Activated CD4-positive, alpha-beta T cell treated with anti-CD3 and anti-CD28 coated beads, Interleukin-2, amount 50 U/mL, for 4 hours (primary cell): ENCODE results near the gene MEA1.
"Not testable (repeated sequence)": the region's sequence is repeated elsewhere in the genome, so short reads cannot be mapped to it uniquely, and the experiment has no call there.

Experiments used
- DNase-seq, 2 experiments: peaks; one replicate each; pipeline ENCODE4 v3.0.0-alpha.2; 2020

Gene MEA1

DNA sequence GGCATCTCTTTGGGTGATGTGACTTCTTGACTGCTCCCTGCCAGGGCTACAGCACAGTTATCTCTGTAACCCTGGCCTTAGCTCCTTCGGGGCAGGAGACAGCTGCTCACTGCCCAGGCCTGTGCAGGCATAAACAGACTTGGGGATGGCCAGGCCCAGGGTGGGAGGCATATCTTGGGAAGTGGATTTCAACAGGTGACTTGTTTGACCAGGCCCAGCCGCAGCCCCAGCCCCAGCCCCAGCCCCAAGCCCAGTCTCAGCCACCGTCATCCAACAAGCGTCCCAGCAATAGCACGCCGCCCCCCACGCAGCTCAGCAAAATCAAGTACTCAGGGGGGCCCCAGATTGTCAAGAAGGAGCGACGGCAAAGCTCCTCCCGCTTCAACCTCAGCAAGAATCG, 7.5 kb downstream of the MEA1 start:
- no peak for DNase-seq

DNA sequence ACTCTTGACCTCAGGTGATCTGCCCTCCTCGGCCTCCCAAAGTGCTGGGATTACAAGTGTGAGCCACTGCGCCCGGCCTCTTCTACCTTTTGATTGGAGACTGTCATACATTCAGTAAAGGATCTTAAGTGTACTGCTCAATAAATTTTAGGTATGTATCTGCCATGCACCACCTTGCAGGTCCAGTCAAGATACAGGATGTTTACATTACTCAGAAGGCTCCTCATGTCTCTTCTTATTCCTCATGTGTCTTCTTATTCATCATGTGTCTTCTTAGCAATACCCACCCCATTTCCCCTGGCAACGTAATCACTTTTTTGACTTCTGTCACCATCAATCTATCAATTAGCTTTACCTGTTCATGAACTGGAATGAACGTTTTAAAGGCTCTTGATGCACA, 7.9 kb downstream of the MEA1 start:
- DNase-seq: no peak

DNA sequence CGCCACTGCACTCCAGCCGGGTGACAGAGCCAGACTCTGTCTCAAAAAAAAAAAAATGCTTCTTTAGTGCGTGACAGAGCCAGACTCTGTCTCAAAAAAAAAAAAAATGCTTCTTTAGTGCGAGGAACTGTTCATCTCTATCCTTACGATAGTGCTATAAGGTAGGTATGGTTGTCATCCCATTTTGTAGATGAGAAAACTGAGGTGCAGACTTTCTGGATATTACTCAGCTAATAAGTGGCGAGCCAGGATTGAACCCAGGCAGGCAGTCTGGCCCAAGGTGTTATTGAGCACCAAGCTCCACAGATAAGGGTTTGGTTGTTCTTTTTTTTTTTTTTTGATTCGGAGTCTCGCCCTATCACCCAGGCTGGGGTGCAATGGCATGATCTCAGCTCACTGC, 11.9 kb downstream of the MEA1 start:
- no peak for DNase-seq

GRCh38 chr6:42998205-42998604, 15.5 kb downstream of the MEA1 start:
- DNase-seq: not testable (repeated sequence)

GRCh38 chr6:42996513-42996912, 17.2 kb downstream of the MEA1 start:
- DNase-seq: no peak

- DNase-seq: no peak
Measured at GRCh38 chr6:42993445-42993844, 20.3 kb downstream of the MEA1 start.

GRCh38 chr6:42989923-42990322, 23.8 kb downstream of the MEA1 start:
- DNase-seq: no peak

GRCh38 chr6:42988486-42989020, 25.2 kb downstream of the MEA1 start:
- DNase-seq: no peak

DNA sequence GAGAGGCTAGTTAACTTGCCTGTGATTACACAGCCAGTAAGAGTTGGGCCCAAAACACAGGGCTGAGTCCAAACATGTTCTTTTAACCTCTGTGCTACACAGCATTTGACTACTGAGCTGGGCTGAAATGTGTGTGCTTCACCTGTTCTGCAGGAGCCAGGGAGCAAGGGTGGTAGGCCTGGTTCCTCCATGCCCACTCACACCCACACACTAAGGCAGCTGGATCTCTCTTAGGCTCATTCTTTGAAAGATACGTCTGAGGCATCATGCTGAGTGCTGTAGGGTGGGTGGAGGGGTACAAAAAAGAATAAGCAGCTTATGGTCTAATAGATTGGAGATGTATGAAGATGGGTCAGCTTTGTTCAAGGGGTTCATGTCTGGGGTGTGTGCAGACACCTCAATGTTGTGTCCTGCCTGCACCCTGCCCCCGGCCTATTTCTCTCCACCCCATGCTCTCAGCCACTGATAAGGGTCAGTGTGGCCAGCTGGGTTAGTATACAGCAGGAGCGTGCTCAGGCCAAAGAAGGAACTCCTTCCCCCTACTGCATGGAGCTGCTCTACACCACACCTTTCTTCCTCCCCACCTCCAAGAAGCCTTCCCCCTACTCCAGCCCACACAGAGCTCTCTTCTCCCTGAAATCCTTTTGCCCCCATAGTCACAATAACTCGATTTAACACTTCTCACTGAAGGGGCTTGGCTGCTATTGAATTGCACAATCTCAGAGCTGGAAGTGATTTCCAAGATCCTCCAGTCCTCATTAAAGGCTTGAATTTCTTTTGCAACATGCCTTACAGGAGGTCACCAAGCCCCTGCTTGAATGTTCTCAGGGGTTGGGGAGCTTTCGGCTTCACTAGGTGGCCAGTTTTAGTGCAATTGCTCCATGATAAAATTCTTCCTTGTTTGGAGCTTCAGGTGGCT, 26.0 kb downstream of the MEA1 start:
- no peak for DNase-seq

DNA sequence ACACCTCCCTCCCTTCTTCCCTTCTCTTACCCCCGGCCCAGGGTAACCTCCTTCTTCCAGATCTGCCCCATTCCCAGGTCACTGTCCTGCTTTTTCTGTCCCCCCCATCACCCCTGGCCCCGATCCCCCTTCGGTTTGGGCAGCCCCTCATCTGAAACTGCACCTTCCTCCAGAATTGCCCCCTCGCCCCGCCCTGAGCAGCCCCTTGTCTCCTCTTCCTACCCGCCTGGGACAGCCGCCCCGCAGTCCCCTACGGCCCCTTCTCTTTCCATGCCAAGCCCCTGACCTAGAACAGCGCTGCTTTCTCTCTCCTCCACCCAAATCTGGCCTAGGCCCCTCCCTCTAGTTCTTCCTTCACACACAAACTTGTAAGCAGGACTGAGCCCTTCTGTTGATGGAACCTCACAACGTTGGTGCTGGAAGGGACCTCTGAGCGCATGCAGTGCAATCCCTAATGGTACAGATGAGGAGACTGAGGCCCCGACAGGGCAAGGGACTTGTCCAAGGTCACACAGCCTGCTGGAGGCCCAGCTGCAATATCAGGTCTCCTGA, 28.7 kb downstream of the MEA1 start:
- DNase-seq: no peak

GRCh38 chr6:42984001-42984923, 29.5 kb downstream of the MEA1 start, which contains the start of gene PPP2R5D:
Gene PPP2R5D, plus strand, starts transcription at chr6:42984570. Its CDS starts 108 bp downstream, at chr6:42984678.
- DNase-seq: peak; percentile 97 to 98

GRCh38 chr6:42981836-42982235, 31.9 kb downstream of the MEA1 start:
- DNase-seq: no peak

DNA sequence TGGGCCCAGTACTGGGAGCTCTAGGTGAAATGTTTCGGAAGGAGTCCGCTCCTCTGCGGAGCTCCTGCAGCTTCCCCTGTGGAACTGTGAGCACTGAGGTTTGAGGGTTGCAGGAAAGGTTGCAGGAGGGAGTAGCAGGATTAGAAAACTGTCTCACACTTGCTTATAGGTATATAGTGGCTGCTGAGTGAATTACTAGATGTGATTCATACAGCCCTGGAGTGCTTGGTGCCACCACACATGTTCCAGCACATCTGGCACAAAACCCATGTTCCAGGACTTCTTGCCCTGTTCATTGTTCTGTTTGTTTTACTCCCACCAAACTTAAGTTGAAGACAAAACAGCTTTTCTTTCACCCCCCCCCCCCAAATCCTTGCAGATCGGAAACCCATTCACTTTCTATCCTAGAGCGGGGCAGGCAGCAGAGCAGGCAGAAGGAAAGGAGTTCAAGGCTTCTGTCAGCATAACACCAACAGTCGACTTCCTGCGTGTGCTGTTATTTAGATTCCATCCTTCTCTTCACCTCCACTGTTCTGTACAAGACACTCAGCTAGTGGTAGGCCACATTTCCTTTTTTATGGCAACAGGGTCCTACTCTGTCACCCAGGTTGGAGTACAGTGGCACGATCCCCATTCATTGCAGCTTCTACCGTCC, 34.1 kb downstream of the MEA1 start:
- DNase-seq: peak in 1 of 2 experiments; percentile 9

GRCh38 chr6:42978839-42979522, 34.8 kb downstream of the MEA1 start, which contains the start of gene PEX6:
Gene PEX6, minus strand, starts transcription at chr6:42979181. Its CDS starts 31 bp downstream, at chr6:42979150.
- peak; percentile 83 to 85 for DNase-seq

GRCh38 chr6:42978487-42978838, 35.3 kb downstream of the MEA1 start:
- DNase-seq: no peak

DNA sequence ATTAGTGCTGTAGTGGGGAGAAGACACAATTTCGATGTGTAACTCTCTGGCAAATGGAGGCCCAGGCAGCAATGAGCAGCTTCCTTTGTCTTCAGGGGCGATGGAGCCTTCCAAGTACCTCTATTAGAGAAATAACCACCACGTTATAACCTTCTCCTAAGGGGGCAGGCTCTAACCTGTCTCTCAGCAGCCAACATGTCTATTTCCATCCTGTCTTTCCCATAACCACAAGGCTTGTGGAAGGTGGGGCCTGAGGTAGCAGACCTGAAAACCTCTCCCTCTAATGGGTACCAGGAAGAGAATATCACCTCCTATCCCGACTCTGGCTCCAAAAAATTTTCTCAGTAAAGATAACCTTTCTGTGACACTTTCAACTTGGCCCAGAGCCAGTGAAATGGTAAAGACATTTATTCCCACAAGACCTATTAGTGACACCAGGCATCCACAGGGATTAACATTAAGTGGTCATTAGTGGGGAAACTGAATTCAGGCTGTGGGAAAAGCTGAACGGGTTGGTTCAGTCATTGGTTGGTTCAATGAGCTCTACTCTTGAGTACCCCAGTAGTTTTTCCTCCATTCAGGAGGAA, 38.7 kb downstream of the MEA1 start:
- DNase-seq: no peak

DNA sequence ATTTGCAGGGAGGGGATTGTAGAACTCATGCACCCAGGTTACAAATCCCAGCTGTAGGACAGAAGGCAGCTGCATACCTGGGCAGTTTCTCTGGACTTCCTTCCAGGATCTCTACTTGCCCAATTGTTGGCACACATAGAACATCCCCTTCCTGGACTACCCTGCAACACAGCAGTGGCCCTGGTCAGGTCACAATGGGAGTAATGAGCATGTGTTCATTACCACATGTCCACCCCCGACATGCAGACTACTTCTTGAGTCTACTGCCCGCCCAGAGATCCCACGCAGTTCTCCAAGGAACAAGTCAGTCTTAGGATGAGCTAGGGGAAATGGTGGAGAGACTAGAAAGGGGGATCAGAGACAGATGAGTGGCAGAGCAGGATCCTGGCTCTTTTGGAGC, 39.8 kb downstream of the MEA1 start:
- DNase-seq: no peak

GRCh38 chr6:42971746-42972327, 41.9 kb downstream of the MEA1 start:
- no peak for DNase-seq

- no peak for DNase-seq
Measured at GRCh38 chr6:42970871-42971612, 42.7 kb downstream of the MEA1 start.

GRCh38 chr6:42969934-42970333, 43.8 kb downstream of the MEA1 start:
- no peak for DNase-seq
